DOHH2 (cell line): Measurements from ENCODE around the gene PEF1.

Source experiments
- CTCF ChIP-seq: fragments of 200-600 bp; sonication (generic); IDR thresholded peaks from one replicate; pipeline ENCODE4 v1.5.1; 2014; ENCODE audit warnings: antibody characterized with exemption, mild to moderate bottlenecking, low read depth, low read length; ENCODE audit not compliant: poor library complexity, severe bottlenecking
- EZH2phosphoT487 ChIP-seq: fragments of 200-600 bp; sonication (generic); IDR thresholded peaks from 2 replicates; pipeline ENCODE4 v1.6.1; 2017; ENCODE audit warnings: borderline replicate concordance, mild to moderate bottlenecking, antibody characterized with exemption, low read length, moderate library complexity, mixed read lengths

DNA sequence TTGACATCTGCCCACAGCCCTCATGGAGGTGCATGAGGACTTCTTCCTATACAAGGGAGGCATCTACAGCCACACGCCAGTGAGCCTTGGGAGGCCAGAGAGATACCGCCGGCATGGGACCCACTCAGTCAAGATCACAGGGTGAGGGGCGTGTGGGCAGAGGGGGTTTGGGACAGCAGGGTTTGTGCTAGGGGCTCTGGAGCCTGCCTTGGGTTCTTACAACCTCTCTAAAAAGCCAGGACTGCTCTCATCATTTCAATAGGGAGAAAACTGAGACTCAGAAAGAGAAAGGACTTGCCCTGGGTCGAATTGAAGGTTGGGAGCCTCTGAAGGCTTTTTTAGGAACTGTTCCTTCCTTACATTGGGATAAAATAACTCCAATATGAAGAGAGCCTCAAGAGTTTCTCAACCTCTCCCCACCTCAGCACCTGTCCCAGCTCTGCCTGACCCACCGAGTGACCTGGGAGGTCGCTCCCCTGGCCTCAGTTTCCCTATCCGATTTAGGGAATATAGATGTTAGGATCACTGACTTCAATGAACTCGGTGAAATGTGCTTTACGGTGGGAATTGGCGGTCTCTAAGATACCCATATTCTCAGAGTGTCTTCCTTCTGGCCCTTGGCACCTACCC lies 58.8 kb downstream of the PEF1 start:
- no peak for TF ChIP-seq CTCF
- no peak for TF ChIP-seq EZH2phosphoT487
